ENCODE data around the gene ABR.
"Not testable (repeated sequence)": the region's sequence is repeated elsewhere in the genome, so short reads cannot be mapped to it uniquely, and the experiment has no call there.

The ABR gene

GRCh38 chr17:1147664-1148063 lies 32.1 kb downstream of the ABR start:
- DNase-seq (ENCODE audit: low spot score) = no peak

- no peak for DNase-seq (ENCODE audit: low spot score)
Observed at GRCh38 chr17:1146561-1147265, 33.1 kb downstream of the ABR start.

GRCh38 chr17:1145311-1145986 lies 34.3 kb downstream of the ABR start:
- no peak for DNase-seq (ENCODE audit: low spot score)

DNA sequence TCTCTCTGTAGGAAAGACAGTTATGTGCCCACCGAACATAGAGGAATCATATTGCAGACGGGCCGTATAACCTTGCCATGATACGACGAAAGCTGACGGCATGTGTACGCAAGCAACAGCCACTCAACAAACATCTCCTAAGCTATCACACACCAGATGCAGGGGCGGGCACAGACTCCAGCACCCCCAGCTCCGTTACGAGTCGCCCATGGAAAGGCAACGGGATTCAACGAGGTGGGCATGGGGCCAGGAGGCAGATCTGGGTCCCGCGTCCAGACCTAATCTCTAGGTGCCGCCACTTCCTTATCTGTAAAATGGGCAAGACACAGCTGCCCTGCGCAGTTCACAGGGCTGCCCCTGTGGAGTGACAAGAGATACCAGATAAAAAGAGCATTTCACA lies 35.6 kb downstream of the ABR start:
- no peak for DNase-seq (ENCODE audit: low spot score)

GRCh38 chr17:1143573-1143972 lies 36.2 kb downstream of the ABR start:
- DNase-seq (ENCODE audit: low spot score) = no peak

DNA sequence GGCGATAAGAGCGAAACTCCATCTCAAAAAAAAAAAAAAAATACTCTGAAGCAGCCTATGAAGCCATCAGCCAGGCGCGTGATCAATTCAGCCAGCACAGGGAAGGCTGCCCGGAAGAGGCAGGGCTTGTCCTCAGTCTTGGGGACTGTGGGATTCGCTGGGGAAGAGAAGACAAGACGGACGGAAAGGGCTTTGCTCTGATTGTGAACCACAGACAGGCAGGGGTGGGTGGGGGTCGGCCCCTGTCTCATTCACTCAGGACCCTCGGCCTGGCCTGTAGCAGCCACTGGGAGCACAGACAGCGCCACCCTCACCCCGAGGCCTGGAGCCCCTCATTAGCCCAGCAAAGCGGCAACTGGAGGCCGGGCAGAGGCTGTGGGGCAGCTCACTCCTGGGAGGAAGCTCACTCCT lies 37.2 kb downstream of the ABR start:
- DNase-seq (ENCODE audit: low spot score) = no peak

GRCh38 chr17:1137465-1137894 lies 42.3 kb downstream of the ABR start:
- no peak for DNase-seq (ENCODE audit: low spot score)

DNA sequence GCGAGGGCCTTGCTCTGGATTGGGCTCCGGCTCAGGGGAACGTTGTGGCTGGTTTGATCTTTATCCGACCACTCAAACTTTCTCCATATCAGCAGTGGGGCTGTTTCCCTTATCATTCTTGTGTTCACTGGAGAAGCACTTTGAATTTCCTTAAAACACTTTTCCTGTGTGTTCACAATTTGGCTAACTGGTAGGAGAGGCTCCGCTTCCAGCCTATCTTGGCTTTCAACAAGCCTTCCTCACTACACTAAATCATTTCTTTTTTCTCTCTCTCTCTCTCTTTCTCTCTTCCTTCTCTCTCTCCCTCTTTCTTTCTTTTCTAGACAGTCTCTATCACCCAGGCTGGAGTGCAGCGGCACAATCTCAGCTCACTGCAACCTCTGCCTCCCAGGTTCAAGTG lies 43.0 kb downstream of the ABR start:
- no peak for DNase-seq (ENCODE audit: low spot score)

DNA sequence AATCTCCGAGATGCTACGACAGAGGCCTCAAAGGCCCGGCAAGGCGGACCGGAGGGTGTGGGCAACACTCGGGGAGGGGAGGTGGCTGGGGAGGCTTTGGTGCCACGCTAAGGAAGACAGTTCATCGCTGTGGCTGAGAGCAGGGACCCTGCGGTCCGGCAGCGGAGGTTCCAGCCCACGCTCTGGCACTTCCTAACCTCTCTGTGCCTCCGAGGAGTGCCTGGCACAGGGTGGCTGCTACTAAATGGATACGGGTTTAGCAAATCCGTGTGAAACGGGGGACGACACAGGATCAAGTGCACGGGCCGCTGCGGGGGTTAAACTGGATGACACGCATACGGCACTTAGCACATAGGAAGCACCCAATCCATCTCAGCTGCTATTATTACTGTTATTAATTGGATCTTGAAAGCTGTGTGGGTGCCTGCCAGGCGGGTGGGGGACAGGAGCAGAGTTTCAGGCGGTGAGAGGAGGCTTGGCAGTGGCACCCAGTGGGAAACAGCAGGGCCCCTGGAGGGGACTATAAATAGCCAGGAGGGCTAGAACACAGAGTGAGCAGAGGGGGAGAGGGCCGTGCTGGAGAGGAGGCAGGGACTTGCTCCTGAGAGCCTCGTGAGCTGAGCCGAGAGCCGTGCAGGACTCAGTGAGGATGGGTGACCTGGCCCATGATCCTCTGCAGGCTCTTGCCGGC lies 45.0 kb downstream of the ABR start:
- DNase-seq (ENCODE audit: low spot score) = no peak

GRCh38 chr17:1130191-1130590 lies 49.6 kb downstream of the ABR start:
- no peak for DNase-seq (ENCODE audit: low spot score)

GRCh38 chr17:1128463-1128862 lies 51.3 kb downstream of the ABR start:
- not testable (repeated sequence) for DNase-seq (ENCODE audit: low spot score)

- no peak for DNase-seq (ENCODE audit: low spot score)
Observed at GRCh38 chr17:1126801-1127550, 52.8 kb downstream of the ABR start.

GRCh38 chr17:1126250-1126797 lies 53.5 kb downstream of the ABR start:
- DNase-seq (ENCODE audit: low spot score) = no peak

DNA sequence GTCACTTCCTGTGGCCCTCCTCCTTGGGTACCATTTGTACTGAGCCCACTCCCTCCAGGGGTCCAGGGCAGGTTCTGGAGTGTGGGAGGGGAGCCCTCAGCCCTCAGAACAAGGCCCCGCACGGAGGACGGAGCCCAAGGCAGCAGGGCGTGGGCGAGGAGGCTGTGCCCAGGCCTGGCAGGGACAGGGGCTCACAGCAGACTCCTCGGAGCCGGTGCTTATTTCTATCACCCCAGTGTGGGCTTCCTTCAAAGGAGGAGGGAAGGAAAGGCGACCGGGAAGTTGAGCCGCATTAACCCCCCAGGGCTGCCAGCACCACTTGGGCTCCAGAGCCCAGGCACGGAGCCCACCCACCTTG lies 54.0 kb downstream of the ABR start:
- no peak for DNase-seq (ENCODE audit: low spot score)

DNA sequence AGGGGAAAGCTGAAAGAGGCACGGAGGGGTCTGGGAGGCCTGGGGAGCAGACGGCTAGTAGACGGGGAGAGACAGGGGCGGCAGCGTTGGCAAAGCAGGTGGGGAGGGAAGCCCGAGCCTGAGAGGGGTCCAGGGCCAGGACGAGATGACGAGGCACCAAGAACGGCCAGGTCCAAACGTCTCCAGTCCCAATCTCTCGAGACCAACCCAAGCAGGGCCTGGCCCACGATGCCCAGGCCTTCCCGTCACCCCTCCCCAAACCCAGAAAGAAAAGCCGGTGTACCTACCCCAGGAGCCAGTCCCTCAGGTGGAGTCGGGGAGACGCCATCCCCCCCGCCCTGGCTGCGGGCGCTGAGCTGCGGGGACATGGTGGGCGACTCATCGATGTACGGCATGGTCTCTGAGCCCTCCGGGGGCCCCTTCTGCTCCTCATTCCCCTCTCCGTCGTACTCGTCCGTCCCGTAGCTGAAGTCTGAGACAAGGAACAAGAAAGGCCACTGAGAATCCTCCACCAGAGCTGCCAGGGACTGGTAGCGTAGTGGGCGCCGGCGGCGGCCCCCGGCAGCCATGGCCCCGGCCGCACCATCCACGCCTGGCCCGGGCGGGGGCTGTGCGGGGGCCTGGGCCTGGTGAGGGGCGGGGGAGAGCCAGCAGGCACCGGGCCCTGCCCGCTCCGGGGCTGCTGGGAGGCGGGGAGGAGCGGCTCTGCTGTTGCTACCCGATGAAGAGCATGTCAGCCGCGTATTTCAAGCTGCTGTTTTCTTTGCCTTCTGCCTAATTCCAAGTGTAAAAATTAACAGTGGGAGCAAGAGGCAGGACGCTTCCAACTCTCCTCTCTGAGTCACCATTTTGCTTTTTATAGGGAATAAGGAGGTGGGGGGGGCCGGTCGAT lies 54.6 kb downstream of the ABR start:
- DNase-seq (ENCODE audit: low spot score) = no peak

GRCh38 chr17:1123921-1124715 lies 55.7 kb downstream of the ABR start:
- DNase-seq (ENCODE audit: low spot score) = no peak

DNA sequence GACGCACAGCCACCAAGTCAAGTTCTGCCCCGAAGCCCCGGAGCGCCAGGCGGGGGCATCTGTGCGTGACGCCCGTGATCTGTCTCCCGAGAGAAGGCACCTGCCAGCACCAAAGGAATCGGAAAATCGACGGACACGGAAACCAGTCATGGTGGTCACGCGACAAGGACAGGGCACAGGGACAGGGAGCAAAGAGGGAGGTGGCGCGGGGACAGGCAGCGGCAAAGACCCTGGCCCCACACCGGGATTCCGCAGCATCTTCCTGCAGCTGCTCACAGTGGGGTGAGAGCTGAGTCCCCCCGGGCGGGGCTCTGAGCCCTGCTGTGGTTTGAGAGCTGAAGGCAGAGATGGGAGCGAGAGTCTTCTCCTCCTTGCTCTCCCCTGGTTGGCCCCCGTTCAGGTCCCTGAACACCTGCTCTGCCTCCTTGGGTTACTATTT lies 56.4 kb downstream of the ABR start:
- DNase-seq (ENCODE audit: low spot score) = no peak

DNA sequence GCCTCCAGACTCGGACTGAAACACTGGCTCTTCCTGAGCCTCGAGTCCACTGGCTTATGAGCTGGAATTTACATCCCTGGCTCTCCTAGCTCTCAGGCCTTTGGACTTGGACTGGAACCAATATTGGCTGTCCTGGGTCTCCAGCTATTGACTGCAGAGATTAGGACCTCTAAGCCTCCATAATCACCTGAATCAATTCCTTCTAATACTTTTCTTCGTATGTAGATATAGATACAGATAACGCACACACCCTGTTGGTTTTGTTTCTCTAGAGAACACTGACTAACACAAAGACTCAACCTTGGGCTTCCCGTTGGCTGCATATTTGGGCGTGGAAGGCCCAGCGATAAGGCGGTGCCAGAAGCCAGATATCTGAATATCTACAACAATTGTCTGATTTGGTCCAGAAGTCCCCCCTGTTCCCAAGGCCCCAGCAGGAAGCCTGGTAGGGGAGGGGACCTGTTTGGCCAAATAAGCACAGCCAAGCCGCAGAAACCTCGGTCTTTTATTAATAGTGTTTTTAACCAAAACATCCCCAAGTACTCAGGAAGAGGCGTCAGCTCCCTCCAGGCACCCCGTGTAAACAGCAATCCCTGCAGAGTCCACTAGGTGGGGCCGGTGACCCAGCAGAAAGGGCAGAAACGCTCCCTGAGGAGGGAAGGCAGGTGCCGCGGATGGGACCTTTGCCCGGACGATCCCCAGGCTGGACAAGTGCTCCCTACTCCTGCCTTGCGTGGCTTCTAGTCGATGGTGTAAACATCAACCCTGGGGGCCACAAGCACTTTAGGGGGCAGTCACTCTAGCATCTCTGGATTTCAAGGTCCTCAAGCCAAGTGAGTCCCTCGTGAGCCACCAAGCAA lies 57.0 kb downstream of the ABR start:
- no peak for DNase-seq (ENCODE audit: low spot score)

- DNase-seq (ENCODE audit: low spot score) = not testable (repeated sequence)
Observed at GRCh38 chr17:1121442-1121817, 58.4 kb downstream of the ABR start.

Data from left forelimb (tissue), 1 donor.